Stimulated activated naive CD4-positive, alpha-beta T cell treated with Interleukin-2 at 50 U/mL for 16 hours (primary cell): Measurements from ENCODE around the gene NBAS.
"Not testable (repeated sequence)": the region's sequence is repeated elsewhere in the genome, so short reads cannot be mapped to it uniquely, and the experiment has no call there.

Source experiments
- DNase-seq: peaks from one replicate; lab custom pipeline; 2025; lab: John Stamatoyannopoulos, UW

Gene NBAS

GRCh38 chr2:15527074-15527739 lies 33.9 kb downstream of the NBAS start:
- DNase-seq: no peak

GRCh38 chr2:15521641-15522181 lies 39.4 kb downstream of the NBAS start:
- no peak for DNase-seq

GRCh38 chr2:15520346-15520745 lies 40.8 kb downstream of the NBAS start:
- no peak for DNase-seq

- DNase-seq: not testable (repeated sequence)
Observed at GRCh38 chr2:15518759-15519158, 42.4 kb downstream of the NBAS start.

GRCh38 chr2:15517793-15518192 lies 43.3 kb downstream of the NBAS start:
- no peak for DNase-seq

GRCh38 chr2:15511686-15512085 lies 49.4 kb downstream of the NBAS start:
- no peak for DNase-seq

GRCh38 chr2:15510552-15510951 lies 50.6 kb downstream of the NBAS start:
- DNase-seq: no peak

GRCh38 chr2:15510131-15510530 lies 51.0 kb downstream of the NBAS start:
- DNase-seq: no peak

- DNase-seq: no peak
Observed at GRCh38 chr2:15507697-15508096, 53.4 kb downstream of the NBAS start.

- DNase-seq: no peak
Observed at GRCh38 chr2:15507061-15507460, 54.1 kb downstream of the NBAS start.

- DNase-seq: no peak
Observed at GRCh38 chr2:15506229-15506819, 54.8 kb downstream of the NBAS start.

- DNase-seq: no peak
Observed at GRCh38 chr2:15504882-15505663, 56.1 kb downstream of the NBAS start.

GRCh38 chr2:15499251-15499650 lies 61.9 kb downstream of the NBAS start:
- not testable (repeated sequence) for DNase-seq

GRCh38 chr2:15498554-15498953 lies 62.6 kb downstream of the NBAS start:
- DNase-seq: no peak

- DNase-seq: no peak
Observed at GRCh38 chr2:15494877-15495276, 66.3 kb downstream of the NBAS start.

GRCh38 chr2:15492773-15493325 lies 68.3 kb downstream of the NBAS start:
- DNase-seq: no peak

GRCh38 chr2:15486770-15487169 lies 74.4 kb downstream of the NBAS start:
- DNase-seq: no peak

GRCh38 chr2:15485949-15486348 lies 75.2 kb downstream of the NBAS start:
- no peak for DNase-seq

GRCh38 chr2:15481000-15481399 lies 80.1 kb downstream of the NBAS start:
- no peak for DNase-seq

- no peak for DNase-seq
Observed at GRCh38 chr2:15480552-15480951, 80.6 kb downstream of the NBAS start.

- DNase-seq: no peak
Observed at GRCh38 chr2:15472876-15473275, 88.3 kb downstream of the NBAS start.

GRCh38 chr2:15472133-15472532 lies 89.0 kb downstream of the NBAS start:
- DNase-seq: no peak

- no peak for DNase-seq
Observed at GRCh38 chr2:15471606-15472005, 89.5 kb downstream of the NBAS start.
